Activated naive CD4-positive, alpha-beta T cell (primary cell): ENCODE results near the gene PIP.
"Not testable (repeated sequence)": the region's sequence is repeated elsewhere in the genome, so short reads cannot be mapped to it uniquely, and the experiment has no call there.

Experiments
- DNase-seq, 4 experiments: peaks; one replicate each; lab custom pipeline; 2025; lab: John Stamatoyannopoulos, UW

PIP gene, protein sequence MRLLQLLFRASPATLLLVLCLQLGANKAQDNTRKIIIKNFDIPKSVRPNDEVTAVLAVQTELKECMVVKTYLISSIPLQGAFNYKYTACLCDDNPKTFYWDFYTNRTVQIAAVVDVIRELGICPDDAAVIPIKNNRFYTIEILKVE

DNA sequence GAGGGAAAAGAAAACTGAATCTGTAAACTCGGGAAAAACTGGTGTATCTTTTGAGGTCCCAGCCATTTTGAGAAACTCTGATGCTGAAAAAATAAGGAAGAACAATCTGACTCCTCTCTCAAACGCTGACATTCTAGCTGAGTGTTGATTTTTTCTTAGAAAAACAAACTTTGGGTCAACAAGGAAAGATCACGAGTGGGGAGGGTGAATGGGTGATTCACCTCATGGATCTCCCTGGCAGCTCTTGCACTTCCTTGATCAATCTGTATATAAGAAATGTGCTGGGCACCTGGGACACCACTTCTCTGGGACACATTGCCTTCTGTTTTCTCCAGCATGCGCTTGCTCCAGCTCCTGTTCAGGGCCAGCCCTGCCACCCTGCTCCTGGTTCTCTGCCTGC lies at the start of gene PIP:
TSS of gene PIP (plus strand) at position 297 of the 400 bp plus-strand sequence. CDS start at position 337, 40 bp downstream.
- no peak for DNase-seq

DNA sequence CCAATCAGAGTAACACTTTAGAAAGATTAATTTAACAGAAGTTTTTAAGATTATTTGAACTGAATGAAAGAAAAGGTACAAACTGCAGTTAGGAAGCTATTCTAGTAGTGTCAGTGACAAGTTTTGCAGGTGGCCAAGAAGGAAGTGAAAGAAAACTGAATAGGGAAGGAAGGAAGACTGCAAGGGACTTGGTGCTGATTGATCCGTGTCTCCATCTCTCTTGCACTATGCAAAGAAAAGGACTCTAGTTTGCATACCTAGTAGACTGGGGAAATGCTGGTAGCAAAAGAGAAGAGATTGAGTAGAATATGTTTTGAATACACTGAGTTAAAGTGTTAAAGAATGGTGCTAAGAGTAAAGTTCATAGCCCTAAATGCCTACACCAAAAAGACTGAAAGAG lies 46.8 kb upstream of the PIP start:
- no peak for DNase-seq

DNA sequence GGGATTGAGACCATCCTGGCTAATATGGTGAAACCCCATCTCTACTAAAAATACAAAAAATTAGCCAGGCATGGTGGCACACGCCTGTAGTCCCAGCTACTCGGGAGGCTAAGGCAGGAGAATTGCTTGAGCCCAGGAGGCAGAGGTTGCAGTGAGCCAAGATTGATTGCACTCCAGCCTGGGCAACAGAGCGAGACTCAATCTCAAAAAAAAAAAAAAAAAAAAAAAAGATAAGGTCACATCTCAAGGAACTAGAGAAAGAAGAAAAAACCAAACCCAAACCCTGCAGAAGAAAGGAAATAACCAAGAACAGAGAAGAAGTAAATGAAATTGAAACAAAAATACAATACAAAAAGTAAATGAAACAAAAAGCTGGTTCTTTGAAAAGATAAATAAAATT lies 46.3 kb upstream of the PIP start:
- not testable (repeated sequence) for DNase-seq

DNA sequence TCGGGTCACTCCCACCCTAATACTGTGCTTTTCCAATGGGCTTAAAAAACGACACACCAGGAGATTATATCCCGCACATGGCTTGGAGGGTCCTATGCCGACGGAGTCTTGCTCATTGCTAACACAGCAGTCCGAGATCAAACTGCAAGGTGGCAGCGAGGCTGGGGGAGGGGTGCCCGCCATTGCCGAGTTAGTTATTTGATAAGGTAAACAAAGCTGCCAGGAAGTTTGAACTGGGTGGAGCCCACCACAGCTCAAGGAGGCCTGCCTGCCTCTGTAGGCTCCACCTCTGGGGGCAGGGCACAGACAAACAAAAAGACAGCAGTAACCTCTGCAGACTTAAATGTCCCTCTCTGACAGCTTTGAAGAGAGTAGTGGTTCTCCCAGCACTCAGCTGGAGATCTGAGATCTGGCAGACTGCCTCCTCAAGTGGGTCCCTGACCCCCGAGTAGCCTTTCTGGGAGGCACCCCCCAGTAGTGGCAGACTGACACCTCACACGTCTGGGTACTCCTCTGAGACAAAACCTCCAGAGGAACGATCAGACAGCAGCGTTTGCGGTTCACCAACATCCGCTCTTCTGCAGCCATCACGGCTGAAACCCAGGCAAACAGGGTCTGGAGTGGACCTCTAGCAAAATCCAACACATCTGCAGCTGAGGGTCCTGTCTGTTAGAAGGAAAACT lies 43.2 kb upstream of the PIP start:
- DNase-seq: not testable (repeated sequence)

DNA sequence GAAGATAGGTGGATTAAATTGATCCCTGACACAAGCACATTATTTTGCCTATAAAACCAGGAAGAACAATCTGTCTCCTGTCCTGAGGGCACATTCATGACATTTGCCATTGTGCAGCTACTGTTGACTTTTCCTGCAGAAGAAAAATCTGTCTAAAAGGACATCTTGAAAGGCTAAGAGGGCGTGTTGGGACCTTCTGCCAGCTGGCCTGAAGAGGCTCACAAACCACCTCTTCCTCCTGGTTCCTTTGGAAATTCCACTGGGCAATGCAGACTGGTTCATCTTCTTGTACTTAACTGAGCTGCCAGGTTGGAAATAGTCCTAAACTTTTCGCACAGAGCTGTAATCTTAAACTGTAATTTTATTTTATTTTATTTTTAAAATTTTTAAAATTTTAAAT lies 35.7 kb upstream of the PIP start:
- no peak for DNase-seq

DNA sequence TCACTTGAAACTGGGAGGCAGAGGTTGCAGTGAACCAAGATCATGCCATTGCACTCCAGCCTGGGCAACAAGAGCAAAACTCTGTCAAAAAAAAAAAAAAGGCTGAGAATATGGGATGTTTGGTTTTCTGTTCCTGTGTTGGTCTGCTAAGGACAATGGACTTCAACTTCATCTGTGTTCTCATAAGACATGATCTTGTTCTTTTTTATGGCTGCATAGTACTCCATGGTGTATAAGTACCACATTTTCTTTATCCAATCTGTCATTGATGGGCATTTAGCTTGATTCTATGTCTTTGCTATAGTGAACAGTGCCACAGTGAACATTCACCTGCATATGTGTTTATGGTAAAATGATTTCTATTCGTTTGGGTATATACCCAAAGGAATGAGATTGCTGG lies 32.3 kb upstream of the PIP start:
- DNase-seq: not testable (repeated sequence)

DNA sequence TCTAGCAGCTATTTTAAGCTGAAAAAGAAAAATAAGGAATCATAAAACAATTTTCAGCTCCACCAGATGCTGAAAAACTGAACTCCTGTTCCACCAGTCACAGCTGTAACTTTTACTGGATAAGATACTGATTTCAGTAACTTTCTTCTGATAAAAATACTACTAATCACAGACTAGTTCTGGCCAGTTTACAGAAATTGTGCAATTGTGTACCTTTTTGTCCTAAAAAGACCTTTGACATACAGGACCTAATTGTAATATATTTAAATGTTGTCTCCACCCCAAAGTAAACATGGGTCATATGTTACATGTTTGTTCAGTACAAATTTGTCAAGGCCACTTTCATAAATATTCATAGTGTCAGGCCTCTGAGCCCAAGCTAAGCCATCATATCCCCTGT lies 27.1 kb upstream of the PIP start:
- DNase-seq: no peak

DNA sequence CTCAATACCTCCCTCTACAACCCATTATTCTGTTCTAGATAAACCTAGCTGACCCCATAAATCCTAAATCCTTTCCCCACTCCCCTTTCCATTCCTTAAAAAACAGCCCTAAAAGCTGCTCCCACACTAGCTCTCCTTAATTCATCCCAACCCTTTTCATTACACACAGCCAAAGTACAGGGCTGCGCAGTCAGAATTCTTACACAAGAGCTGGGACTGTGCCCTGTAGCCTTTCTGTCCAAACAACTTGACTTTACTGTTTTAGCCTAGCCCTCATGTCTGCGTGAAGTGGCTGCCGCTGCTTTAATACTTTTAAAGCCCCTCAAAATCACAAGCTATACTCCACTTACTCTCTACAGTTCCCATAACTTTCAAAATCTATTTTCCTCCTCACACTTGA lies 23.9 kb upstream of the PIP start:
- DNase-seq: not testable (repeated sequence)

DNA sequence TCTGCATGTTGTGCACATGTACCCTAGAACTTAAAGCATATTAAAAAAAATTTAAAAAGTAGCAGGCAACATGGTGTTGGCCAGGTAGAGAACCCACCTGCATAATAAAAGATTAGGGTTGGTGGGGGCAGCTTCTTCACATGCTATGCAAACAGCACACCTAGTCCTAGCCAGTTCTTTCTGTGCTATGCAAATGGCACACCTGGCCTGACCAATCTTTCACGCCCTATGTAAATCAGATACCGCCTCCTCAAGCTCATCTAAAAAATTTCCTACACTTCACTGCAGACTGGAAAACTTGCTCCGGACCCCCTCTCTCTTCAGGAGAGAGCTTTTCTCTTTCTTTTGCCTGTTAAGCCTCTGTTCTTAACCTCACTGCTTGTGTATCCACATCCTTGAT lies 14.5 kb upstream of the PIP start:
- DNase-seq: no peak

DNA sequence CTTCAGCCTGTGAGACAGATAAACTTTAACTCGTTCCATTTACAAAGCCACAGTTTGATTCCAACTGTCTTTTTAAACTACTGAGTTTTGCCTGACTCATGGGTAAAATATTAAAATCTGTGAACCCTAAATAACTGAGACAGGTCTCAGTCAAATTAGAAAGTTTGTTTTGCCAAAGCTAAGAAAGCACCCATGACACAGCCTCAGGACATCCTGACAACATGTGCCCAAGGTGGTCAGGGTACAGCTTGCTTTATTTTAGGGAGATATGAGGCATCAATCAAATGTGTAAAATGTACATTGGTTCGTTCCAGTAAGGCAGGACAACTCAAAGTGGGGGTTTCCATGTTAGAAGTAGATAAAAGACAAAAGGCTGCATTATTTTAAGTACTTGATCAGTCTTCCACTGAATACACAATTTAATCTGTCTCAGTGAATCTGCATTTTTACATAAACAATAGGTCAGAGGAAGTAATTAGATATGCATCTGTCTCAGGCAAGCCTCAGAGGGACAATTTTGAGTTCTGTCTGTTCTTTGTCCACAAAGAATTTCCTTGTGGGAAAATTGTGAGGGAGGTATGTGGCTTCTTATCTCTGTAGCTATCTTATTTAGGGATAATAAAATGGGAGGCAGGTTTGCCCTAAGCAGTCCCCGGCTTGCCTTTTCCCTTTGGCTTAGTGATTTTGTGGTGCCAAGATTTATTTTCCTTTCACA lies 11.0 kb upstream of the PIP start:
- no peak for DNase-seq

DNA sequence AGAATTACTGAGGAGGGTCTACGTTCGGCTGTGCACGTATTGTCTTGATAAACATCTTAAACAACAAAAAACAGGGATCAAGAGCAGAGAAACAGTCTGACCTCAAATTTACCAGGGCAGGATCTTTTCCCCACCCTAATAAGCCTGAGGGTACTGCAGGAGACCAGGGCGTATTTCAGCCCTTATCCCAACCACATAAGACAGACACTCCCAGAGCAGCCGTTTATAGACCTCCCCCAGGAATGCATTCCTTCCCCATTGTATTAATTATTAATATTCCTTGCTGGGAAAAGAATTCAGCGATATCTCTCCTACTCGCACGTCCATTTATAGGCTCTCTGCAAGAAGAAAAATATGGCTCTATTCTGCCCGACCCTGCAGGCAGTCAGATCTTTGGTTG lies 8.6 kb upstream of the PIP start:
- not testable (repeated sequence) for DNase-seq

DNA sequence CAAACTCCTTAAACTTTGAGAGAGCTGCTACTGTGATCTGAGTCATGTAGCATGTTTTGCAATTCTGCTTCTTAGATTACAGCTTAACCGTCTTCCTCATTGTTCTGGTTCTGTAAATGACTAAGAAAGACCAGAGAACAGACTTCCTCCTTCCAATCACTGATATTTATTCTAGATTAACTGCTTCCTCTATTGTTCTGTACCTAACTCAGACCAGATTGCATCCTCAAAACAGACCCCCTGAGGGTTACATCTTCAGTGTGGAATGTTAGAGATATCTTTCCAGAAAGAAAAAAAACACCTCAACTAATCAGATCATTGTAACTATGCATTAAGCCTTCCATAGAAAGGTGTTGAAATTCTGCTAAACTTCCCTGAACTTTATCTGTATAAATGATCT lies 5.7 kb upstream of the PIP start:
- no peak for DNase-seq

DNA sequence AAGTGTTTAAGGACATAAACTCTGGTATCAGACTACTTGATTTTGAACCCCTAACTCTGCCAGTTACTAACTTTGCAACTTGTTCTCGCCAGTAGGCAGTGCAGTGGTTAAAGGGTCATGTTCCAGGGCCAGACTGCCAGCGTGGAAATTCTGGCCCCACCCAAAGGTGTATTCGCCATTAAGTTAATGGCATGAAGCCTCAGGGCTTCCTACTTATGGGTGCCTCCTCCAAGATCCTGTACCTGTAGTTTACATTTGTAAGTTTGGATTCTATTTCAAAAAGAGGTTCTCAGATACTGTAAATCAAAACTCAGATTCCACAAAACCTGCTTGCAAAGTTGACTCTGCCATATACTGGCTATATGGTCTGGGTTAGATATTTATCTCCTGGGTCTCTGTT lies 2.8 kb upstream of the PIP start:
- DNase-seq: no peak

DNA sequence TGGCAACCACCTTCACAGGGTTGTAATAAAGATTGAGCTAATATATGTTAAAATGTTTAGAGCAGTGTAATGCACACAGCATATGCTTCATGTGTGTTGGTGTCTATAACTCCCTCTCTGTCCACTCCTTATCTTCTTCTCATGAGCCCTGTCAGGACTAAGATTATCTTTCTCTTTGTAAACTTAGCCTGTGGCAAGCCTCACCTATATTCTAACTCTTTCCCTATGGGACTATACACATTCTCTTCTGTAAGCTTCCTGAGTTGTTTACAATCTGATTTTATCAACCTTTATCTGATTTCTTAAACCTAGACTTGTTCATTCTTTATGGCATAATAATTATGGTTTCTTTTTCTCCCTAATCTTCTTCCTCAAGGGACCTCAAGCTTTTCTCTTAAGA lies 2.4 kb upstream of the PIP start:
- no peak for DNase-seq

DNA sequence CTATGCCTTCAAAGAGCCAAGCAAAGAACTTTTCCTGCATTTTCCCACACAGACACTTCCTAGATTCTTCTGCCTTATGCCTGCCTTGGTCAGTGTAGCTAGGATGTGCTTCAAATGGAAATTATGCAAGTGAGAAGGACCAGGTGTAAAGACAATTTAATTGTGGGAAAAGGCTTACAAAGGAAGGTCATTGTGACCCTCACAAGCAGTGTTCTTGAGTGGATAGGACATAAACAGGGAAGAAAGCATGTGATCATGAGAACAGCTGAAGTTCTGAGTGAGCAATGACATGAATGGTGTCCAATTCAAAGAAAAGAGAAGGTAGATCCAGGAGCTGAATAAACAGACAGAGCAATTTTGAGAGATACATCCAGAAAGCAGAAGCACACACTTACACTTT lies 1.3 kb upstream of the PIP start:
- no peak for DNase-seq

DNA sequence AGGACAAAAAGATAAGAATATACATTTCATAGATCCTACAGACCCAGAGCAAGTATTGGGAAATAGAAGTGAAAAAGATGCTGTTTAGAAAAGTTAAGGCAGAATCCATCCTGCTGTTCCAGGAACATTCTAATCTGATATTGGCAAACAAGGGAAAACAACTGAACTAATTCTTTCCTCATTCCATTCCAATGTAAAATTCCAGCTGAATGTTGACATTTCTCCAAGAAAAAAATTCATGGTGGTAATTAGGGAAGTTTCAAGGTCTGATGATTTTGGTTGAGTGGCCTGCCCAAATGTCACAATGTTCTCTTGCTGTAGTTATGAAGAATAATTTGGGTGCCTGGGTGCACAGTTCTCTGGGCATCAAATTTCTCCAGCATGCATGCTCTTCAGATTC lies 15.2 kb downstream of the PIP start:
- no peak for DNase-seq

DNA sequence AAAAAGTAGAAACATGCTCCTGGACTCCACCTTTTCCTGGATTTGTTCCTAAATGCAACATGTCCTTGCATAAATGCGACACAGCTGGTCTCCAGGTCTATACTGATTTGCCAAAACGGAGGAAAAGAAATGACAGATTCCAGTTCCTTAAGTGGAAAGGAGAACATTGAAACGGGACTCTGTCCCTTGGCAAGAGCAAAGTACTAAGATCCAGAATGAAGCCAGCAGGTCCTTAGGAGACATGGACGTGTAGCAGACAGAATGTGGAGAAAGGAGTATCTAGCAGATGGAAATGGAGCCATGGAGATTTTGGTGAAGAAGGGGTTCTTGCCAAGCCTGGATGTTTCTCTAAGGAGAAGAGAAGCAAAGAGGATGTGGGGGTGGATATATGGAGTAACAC lies 16.2 kb downstream of the PIP start:
- DNase-seq: no peak

DNA sequence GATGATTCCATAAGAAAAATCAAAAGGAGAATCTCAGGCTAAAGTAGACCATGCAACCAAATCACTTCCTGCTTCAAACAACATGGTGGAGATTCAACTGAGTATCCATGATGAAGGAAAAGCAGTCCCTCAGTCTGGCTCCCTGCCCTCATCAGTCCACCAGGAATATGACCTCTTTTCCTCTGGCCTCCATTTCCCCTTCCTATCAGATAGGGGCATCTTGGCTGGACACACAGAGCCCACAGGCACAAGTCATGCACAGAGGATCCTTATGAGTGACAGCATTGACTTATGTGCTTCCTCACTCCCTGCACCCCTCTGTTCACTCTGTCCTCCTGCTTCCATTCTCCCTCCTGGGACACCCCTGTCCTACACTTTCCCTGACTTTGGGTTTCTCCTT lies 16.8 kb downstream of the PIP start:
- no peak for DNase-seq

DNA sequence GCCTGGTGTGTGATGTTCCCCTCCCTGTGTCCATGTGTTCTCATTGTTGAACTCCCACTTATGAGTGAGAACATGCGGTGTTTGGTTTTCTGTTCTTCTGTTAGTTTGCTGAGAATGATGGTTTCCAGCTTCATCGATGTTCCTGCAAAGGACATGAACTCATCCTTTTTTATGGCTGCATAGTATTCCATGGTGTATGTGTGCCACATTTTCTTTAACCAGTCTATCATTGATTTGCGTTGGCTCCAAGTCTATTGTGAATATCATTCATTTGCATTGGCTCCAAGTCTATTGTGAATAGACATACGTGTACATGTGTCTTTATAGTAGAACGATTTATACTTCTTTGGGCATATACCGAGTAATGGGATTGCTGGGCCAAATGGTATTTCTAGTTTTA lies 18.8 kb downstream of the PIP start:
- not testable (repeated sequence) for DNase-seq

DNA sequence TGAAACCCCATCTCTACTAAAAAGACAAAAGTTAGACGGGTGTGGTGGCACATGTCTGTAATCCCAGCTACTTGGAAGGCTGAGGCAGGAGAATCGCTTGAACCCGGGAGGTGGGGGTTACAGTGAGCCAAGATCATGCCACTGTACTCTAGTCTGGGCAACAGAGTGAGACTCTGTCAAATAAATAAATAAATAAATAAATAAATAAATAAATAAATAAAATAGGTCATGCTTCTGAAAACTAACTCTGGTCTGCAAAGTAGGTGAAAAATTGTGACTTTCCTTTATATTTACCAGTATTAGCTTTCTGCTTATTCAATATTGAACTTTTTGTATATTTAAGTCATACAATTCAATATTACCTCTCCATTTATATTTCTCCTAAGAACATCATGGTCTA lies 26.7 kb downstream of the PIP start:
- DNase-seq: not testable (repeated sequence)

DNA sequence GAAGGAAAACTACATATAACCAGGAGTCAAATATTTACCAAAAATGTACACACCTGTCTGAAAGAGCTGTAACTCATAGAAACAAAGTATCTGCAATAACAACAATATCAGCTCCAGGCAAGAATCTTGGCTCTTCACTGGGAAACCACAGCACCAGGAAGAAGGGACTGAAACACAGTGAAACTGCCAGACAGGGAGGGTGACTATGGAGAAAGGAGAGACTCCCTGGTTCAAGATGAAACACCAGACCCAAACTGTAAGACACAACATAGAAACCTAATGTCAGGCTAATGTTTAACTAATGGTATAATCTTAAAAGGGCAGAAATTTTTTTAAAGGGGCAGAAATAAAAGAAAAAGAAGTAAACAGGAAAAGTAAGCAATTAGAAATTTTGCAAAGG lies 39.8 kb downstream of the PIP start:
- no peak for DNase-seq

DNA sequence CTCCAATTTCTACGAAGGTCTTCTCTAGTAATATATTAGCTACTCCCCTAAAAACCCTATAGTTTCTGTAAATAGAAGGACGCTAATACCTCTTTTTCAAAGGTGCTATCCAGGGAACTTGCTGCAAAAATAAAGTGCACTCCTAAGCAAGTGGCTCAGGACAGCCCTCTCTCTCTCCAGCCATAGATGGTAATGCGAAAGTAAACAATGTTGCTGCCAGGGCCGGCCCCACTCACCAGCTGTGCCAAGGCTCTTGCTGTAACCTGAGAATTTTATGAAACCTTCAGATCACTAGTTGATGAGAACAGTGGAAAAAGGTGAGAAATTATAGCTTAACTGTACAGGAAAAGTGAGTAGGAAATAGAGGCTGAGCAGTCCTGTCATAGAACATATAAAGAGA lies 40.5 kb downstream of the PIP start:
- no peak for DNase-seq

DNA sequence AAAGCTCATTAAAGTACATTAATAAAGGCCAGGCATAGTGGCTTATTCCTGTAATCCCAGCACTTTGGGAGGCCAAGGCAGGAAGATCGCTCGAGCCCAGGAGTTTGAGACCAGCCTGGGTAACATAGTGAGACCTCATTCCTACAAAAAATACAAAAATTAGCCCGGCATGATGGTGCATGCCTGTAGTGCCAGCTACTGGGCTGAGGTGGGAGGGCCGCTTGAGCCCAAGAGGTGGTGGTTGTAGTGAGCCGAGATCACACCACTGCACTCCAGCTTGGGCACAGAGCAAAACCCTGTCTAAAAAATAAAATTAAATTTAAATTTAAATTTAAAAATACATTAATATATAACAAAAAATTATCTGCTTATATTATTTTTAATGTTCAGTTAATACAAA lies 44.3 kb downstream of the PIP start:
- no peak for DNase-seq
